Stimulated activated CD8-positive, alpha-beta memory T cell treated with anti-CD3 and anti-CD28 coated beads, Interleukin-7, amount 100 ng/mL, for 48 hours (primary cell): ENCODE measurements around the gene SEPSECS.
"Not testable (repeated sequence)": the region's sequence is repeated elsewhere in the genome, so short reads cannot be mapped to it uniquely, and the experiment has no call there.

Experiments used
- DNase-seq, 2 donors: peaks; one replicate each; pipeline ENCODE4 v3.0.0-alpha.2; 2020; ENCODE audit warnings: low read depth in 1 of 2; ENCODE audit errors: extremely low read depth in 1 of 2

Gene SEPSECS

DNA sequence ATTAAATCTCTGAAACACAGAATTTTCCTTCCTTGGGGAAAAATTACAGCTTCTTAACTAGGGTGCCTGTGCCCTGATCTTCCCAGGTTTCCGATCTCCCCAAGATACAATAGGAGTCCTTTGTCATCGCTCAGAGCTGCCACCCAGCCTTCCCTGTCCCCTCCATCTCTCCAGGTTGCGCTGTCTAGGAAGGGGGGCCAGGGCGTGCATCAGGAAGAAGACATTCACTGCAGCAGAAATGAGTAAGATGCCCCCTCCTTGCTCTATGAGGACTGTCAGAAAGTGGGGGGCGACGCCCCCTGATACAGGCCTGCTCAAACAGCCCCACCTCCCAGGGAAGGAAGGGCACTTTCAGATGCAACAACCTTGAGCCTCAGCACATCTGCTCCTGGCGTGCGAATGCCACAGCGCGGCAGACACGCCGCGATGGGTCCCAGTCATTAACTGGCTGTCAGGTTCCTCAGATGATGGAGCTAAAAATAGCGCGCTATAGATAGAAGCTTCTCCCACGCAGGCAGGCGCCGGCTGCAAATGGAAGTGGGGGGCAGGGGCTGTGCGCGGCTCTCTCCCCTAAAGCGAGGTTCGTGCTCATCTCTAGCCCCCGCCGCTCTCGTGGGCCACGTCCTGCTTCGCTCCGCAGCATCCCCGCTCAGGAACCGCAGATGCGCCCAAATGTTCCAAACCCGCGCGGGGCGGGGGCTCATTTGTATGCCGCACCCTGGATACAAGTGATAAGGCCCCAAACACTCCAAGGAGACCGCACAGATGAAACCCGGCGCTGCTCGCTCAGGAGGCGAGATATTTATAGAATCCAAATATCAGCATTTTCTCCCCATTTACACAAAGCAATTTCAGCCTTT is 71.9 kb downstream of the SEPSECS start:
- DNase-seq: no peak

DNA sequence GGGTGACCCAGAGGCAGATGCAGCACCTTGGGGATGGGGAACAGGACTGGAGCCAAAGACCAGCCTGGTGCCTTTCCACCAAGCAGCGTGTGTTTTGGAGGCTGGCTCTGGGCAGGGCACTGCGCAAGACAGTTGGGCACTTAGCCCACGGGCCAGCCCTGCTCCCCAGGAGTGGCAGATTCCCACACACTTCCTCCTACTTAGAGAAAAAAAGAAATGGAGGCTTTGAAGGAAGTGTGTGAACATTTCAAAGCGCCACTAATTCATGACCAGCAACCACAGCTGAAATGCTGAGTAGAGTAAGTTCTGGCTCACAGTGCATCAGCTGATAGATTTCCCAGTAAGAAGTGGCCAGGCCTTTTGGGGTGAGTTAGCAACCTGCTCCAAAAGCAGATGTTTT is 74.6 kb downstream of the SEPSECS start:
- DNase-seq: no peak

DNA sequence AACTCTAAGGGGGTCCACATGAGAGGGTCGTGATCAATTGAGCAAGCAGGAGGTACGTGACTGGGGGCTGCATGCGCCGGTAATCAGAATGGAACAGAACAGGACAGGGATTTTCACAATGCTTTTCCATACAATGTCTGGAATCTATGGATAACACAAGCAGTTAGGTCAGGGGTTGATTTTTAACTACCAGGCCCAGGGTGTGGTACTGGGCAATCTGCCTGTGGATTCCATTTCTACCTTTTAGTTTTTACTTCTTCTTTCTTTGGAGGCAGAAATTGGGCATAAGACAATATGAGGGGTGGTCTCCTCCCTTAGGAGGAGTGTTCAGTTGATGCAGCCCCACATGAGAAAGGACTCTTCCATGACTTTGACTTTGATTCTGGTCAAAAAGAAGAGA is 76.8 kb downstream of the SEPSECS start:
- not testable (repeated sequence) for DNase-seq

DNA sequence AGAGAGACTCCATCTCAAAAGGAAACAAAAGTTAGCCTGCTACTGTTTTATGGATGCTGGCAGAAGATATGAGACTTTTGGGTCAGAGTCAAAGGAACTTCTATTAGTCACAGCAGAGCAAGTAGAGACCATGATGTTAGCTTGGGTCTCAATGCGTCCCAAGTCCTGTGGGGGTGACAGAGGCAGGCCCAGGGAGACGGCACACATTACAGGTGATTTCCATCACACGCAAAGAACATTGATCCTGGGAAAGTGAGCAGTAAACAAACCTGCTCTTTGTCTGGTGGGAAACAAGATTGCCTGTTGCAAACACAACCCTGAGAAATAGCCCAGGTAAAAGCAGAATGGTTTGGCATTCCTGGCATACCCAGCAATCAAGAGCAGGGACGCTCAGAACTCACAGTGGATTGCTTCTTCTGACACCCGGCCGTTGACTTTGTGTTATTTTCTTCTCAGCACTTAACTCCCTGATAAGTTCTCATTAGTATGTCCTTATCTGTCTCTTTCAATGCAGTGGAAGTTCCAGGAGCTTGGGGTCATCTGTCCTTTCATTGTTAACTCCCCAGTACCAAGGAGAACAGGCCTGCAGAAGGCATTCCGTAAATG is 78.3 kb downstream of the SEPSECS start:
- no peak for DNase-seq

DNA sequence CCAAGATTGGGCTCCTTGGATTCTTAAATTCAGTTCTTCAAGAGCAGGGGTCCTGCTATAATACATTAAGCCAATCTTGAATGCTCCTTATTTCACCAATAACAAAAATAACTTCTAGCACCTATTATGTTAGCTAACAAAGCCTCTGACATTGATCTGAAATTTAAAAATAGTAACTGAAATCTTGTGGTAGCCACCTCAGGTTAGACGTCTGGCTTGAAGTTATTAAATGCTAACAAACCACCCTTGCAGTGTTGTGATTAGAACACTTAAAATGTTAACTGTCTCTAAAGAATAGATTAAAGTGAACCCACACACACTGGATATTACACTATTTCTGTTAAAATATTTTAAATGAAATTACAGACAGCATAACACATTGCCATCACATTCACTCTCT is 79.7 kb downstream of the SEPSECS start:
- no peak for DNase-seq

DNA sequence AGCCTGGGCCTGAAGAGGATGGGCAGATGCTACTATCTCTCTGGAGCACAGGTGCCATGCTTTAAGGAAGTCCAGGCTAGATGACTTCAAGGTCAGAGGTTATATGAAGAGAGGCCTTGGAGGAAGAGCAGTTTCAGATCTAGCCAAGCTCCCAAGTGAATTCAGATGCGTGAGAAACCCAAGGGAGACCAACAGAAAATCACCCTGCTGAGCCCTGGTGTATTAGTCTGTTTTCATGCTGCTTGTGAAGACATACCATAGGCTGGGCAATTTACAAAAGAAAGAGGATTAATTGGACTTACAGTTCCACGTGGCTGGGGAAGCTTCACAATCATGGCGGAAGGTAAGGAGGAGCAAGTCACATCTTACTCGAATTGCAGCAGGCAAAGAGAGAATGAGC is 81.7 kb downstream of the SEPSECS start:
- no peak for DNase-seq

DNA sequence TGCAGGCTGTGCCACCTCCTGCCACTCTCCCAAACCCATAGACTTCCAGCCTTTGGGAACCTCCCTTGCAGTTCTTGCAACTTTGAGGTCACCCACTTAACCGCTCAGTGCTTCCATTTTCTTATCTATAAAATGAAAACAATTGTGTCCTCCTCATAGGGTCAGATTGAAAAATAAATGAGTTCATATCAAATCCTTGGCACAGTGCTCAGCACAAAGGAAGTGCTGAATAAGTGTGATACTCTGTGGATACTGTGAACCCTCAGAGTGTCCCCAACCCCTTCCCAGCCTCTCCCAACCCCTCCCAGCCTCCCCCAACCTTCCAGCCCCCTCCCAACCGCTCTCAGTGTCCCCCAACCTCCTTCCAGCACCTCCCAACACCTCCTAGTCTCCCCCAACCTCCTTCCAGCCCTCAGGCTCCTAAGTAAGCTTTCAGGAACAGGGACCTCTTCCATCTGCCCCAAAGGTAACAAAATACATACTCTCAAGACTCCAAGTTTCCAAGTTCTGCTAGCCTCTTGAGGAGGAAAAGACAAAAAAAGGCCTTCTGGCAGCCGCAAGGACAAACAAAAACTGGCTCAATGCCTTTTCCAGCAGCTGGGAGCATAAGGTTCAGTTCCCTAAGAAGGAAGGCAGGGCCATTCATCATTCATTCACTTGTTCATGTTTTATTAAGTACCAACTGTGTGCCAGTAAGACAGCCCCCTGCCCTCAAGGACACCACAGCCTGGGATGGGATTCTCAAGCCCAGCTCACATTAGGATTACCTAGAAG is 83.4 kb downstream of the SEPSECS start:
- no peak for DNase-seq

DNA sequence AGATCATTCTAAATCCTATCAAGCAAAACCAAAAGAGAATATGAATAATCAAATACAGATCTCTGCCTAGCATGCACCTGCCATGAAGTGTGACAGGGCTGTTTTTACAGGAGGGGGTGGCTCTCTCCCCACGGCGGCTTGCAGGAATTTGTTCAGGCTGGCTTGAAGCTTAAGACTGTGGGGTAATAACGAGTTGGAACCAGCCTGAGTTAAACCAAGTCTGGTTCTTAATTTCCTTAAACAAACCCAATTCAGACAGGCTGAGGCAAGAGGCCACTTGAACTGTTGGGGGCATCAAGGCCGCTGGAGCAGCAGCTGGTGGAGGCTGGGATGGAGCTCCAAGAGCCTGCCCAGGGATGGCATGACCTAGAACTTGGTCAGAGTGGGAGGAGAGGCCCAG is 84.4 kb downstream of the SEPSECS start:
- no peak for DNase-seq

DNA sequence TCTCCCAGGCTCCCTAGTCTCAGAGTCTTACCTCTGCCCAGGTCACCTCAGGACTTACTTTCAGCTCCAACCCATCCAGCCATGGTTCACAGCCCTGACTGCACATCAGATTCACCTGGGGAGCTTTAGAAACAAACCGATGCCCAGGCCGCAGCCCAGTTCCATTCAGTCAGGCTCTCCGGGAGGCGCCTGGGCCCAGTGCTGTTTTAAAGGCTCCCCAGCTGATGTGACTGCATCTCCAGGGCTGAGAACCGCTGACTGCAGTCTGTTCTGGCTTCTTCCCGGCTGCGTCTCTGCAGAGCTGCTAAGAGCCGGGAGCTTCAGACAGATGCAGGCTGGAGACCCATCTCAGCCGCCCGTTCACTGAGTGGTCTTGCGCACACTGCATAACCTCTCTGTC is 85.1 kb downstream of the SEPSECS start:
- DNase-seq: no peak

DNA sequence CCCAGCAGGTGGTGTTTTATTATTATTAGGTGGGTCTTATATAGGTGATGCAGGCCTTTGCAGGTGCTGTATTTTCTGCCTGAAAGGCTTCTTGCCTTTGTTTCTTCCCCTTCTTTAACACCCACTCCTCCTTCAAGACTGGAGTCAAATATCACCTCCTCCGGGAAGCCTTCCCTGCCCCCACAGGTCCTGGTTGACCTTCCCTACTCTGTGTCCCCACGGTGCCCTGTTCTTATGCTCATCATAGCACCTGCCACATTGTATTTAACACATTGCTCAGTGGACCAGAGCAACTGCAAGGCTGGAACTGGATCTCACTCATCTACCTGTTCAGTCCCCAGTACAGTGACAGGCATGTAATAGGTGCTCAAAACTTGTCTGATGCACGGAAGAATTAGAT is 89.7 kb downstream of the SEPSECS start:
- DNase-seq: no peak
